GM21528 (cell line): ENCODE measurements around the gene TBPL2.

ENCODE experiments used
- ATAC-seq: cut with Tn5 transposase; IDR thresholded peaks from one replicate; pipeline ENCODE4 v1.9.1; 2021; ENCODE audit warnings: mild to moderate bottlenecking, moderate library complexity; ENCODE audit not compliant: unreplicated experiment, low FRiP score

Gene TBPL2

DNA sequence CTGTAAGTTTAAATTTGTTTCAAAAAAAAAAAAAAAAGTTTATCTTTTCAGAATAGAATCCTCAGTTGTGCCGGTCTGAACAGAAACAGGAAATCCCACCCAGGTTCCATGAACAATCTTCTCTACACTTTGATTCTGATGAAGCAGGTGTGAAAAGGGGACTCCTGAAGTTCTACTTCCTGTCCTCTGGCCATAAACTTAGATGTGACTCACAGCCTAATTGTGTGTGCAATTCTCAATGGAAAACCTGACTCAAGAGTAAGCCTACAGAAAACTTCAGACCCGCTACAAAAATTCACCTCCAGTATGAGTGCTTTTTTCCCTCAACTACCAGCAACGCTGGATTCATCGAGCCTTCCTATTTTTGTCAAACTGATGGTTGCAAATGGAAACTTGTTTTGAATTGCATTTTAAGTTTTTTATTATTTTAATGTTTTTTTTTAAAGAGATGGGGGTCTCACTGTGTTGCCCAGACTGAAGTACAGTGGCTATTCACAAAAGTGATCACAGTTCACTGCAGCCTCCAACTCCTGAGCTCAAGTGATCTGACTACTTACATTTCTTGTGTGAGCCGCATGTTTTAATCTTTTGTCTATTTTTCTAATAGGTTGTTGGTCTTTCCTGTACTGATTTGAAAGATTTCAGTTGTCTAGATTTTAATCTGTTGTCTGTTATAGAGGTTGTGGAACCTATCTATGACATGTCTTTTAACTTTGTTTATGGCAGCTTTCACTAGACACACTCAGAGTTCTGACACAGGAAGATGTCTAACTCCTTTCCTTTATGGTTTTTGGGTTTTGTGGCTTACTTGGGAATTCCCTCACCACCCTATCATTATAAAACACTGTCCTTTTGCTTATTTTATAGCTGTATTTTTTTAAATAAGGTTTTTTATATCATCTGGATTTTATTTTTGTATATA lies 66.4 kb downstream of the TBPL2 start:
- ATAC-seq, result no peak

DNA sequence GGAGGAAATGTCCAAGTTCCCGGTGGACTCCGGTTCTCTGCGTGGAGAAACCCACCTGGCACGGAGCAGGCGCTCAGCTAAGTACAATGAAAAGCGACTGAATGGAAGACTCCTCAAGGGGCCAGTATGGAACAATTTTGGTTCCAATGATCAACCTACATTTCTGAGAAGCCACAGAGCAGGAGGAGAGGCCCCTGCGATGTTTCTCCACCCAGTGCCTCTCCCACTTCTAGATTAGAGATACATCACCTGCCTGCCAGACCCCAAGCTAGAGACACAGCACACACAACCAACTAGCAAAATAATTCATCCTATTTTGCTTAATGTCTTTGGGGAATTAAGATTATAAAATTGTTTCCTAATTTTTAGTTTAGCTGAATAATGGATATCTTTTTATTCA lies 67.6 kb downstream of the TBPL2 start:
- no peak for ATAC-seq

DNA sequence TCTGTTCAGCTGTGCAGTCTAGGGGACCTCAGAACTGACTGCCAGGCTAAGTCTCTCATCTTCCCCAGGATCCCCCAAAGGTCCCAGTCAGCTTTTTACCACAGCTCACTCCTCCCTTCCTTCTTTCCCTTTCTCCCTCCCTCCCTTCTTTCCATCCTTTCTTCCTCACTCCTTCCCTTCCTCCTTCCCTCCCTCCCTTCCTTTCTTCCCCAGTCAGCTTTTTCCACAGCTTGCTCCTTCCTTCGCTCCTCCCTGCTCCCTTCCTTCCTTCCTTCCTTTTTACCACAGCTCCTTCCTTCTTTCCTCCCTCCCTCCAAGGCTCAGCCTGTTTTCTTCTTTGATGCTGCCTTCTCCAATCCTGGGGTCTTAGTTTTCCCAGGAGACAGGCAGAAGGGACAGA lies 68.0 kb downstream of the TBPL2 start:
- ATAC-seq, result no peak

DNA sequence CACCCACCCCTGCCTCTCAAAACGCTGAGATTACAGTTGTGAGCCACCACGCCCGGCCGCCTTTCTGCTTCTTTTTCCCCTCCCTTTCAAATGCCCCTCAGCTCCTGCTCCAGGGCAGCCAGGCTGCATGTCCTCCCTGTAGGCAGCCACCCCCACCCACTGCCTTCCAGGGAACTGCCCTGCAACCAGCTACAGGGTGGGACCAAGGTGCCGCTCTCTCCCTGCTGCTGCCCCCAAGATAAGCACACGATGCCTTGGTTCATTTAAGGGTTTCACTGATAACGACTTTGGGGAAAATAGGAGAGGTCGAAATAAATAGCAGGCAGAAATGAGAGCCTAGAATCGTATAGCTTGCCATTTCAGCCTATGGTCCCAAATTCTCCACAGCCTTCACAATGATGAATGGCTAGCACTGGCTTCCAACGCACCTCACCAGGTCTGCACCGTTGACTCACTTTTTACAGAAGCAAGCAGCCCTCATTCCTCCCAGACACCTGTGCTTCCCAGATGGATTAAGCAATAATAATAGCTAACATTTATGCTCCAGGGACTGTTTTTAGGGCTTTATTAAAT lies 69.4 kb downstream of the TBPL2 start:
- no peak for ATAC-seq

DNA sequence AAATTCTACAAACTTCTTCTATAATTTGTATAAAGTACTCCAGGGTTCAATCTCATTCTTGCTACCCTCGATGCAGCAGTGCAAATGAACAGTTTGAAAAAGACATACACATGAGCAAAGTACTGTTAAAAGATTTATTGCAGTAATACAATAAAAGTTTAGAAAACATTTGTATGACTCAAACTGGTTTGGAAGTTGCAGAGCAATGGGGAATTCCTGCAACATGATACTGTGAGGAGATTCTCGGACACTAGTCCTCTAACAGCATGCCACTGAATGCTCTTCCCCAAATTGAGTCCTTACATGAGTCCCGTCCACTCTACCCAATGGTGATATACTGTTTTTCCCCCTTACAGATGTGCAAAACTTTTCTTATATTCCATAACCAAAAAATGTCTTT lies 74.1 kb downstream of the TBPL2 start:
- ATAC-seq, result no peak
